Activated naive CD4-positive, alpha-beta T cell treated with anti-CD3 and anti-CD28 coated beads for 36 hours (primary cell): ENCODE data around the gene MGAT4A. TPM values are rescaled to one million over a fixed set of nuclear protein-coding genes. Genes with fewer than 3 reads are reported as not detected.

Experiments used
- total RNA-seq, 2 experiments: library from RNA; stranded (reverse); gene quantifications; one replicate each; pipeline ENCODE4 v1.2.3, GENCODE V29; 2021

The MGAT4A gene
- total RNA-seq, 2 experiments from 2014 or later, result 85.5 to 87.5 TPM

Other genes starting within 250 kb of the MGAT4A start
- gene COA5, start 122.6 kb downstream of the MGAT4A start, total RNA-seq, result 10 to 100 TPM; 34.4 to 37.8 TPM
- 10 to 100 TPM; 23.0 to 24.1 TPM for gene UNC50, start 122.5 kb downstream of the MGAT4A start, total RNA-seq
- under 1 TPM; 0.14 to 0.35 TPM for gene CRACDL, start 205.1 kb upstream of the MGAT4A start, total RNA-seq